ENCODE data around the gene SSTR5. TPM values are rescaled to one million over a fixed set of nuclear protein-coding genes. Genes with fewer than 3 reads are reported as not detected.

SSTR5 gene
- total and polyA plus RNA-seq, 4 donors, result not detected

GRCh38 chr16:1124795-1125194 is 52.2 kb downstream of the SSTR5 start:
- H3K27ac ChIP-seq (ENCODE audit: low read depth in 1 of 2, low read length in 2 of 2), result no peak overlapping the region
- no peak for TF ChIP-seq ATF3 (IDR thresholded peaks at IDR 0.05)
- TF ChIP-seq JUND (IDR thresholded peaks at IDR 0.05), result no peak
- TF ChIP-seq, protein P1, sequence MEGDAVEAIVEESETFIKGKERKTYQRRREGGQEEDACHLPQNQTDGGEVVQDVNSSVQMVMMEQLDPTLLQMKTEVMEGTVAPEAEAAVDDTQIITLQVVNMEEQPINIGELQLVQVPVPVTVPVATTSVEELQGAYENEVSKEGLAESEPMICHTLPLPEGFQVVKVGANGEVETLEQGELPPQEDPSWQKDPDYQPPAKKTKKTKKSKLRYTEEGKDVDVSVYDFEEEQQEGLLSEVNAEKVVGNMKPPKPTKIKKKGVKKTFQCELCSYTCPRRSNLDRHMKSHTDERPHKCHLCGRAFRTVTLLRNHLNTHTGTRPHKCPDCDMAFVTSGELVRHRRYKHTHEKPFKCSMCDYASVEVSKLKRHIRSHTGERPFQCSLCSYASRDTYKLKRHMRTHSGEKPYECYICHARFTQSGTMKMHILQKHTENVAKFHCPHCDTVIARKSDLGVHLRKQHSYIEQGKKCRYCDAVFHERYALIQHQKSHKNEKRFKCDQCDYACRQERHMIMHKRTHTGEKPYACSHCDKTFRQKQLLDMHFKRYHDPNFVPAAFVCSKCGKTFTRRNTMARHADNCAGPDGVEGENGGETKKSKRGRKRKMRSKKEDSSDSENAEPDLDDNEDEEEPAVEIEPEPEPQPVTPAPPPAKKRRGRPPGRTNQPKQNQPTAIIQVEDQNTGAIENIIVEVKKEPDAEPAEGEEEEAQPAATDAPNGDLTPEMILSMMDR (IDR thresholded peaks at IDR 0.05; ENCODE audit: low read depth, low read length, missing input control), result no peak
- no peak for TF ChIP-seq FOXA2 (IDR thresholded peaks at IDR 0.05)
- TF ChIP-seq HNF4A (conservative IDR thresholded peaks at IDR 0.05), result no peak
- TF ChIP-seq RXRA (IDR thresholded peaks at IDR 0.05), result no peak
- no peak for TF ChIP-seq FOXA1 (IDR thresholded peaks at IDR 0.05)
- TF ChIP-seq EGR1 (IDR thresholded peaks at IDR 0.05; ENCODE audit: low read depth in 2 of 2), result no peak
- TF ChIP-seq YY1 (IDR thresholded peaks at IDR 0.05), result no peak
- TF ChIP-seq MAX (IDR thresholded peaks at IDR 0.05), result no peak
- TF ChIP-seq NR2F2 (IDR thresholded peaks at IDR 0.05), result no peak
- TF ChIP-seq SP1 (IDR thresholded peaks at IDR 0.05), result no peak
- TF ChIP-seq, protein P2, sequence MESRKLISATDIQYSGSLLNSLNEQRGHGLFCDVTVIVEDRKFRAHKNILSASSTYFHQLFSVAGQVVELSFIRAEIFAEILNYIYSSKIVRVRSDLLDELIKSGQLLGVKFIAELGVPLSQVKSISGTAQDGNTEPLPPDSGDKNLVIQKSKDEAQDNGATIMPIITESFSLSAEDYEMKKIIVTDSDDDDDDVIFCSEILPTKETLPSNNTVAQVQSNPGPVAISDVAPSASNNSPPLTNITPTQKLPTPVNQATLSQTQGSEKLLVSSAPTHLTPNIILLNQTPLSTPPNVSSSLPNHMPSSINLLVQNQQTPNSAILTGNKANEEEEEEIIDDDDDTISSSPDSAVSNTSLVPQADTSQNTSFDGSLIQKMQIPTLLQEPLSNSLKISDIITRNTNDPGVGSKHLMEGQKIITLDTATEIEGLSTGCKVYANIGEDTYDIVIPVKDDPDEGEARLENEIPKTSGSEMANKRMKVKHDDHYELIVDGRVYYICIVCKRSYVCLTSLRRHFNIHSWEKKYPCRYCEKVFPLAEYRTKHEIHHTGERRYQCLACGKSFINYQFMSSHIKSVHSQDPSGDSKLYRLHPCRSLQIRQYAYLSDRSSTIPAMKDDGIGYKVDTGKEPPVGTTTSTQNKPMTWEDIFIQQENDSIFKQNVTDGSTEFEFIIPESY (IDR thresholded peaks at IDR 0.05), result no peak
- TF ChIP-seq, protein P3, sequence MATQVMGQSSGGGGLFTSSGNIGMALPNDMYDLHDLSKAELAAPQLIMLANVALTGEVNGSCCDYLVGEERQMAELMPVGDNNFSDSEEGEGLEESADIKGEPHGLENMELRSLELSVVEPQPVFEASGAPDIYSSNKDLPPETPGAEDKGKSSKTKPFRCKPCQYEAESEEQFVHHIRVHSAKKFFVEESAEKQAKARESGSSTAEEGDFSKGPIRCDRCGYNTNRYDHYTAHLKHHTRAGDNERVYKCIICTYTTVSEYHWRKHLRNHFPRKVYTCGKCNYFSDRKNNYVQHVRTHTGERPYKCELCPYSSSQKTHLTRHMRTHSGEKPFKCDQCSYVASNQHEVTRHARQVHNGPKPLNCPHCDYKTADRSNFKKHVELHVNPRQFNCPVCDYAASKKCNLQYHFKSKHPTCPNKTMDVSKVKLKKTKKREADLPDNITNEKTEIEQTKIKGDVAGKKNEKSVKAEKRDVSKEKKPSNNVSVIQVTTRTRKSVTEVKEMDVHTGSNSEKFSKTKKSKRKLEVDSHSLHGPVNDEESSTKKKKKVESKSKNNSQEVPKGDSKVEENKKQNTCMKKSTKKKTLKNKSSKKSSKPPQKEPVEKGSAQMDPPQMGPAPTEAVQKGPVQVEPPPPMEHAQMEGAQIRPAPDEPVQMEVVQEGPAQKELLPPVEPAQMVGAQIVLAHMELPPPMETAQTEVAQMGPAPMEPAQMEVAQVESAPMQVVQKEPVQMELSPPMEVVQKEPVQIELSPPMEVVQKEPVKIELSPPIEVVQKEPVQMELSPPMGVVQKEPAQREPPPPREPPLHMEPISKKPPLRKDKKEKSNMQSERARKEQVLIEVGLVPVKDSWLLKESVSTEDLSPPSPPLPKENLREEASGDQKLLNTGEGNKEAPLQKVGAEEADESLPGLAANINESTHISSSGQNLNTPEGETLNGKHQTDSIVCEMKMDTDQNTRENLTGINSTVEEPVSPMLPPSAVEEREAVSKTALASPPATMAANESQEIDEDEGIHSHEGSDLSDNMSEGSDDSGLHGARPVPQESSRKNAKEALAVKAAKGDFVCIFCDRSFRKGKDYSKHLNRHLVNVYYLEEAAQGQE (IDR thresholded peaks at IDR 0.05), result no peak
- TF ChIP-seq TAF1 (conservative IDR thresholded peaks at IDR 0.05), result no peak
- no peak for TF ChIP-seq HNF4G (IDR thresholded peaks at IDR 0.05)
- no peak for TF ChIP-seq GABPA (IDR thresholded peaks at IDR 0.05 in 1 of 2, conservative IDR thresholded peaks at IDR 0.05 in 1 of 2)
- no peak for TF ChIP-seq RAD21 (IDR thresholded peaks at IDR 0.05)
- no peak for DNase-seq (ENCODE audit: low spot score)
- no peak overlapping the region for H3K9ac ChIP-seq (ENCODE audit: low read depth in 1 of 2, low read length in 2 of 2)
- no peaks in the 10 kb centered on the region for H3K4me1 ChIP-seq (ENCODE audit: control insufficient read depth in 4 of 4, insufficient read depth in 4 of 4, low read length in 3 of 4)
- no peaks in the 10 kb centered on the region for H3K9me3 ChIP-seq (ENCODE audit: control insufficient read depth in 4 of 4, low read length in 3 of 4)
- no peak overlapping the region for H3K4me3 ChIP-seq (ENCODE audit: low read depth in 1 of 3, low read length in 3 of 3)
- peaks cover 0 to 3% (median 0%) of the 10 kb centered on the region in 4 donors for H3K27me3 ChIP-seq (ENCODE audit: control insufficient read depth in 4 of 4, insufficient read depth in 4 of 4, low read length in 3 of 4)
- no peaks in the 10 kb centered on the region for H3K36me3 ChIP-seq (ENCODE audit: control insufficient read depth in 4 of 4, insufficient read depth in 3 of 4, low read depth in 1 of 4, low read length in 3 of 4)
- WGBS, result 92% methylated on average over 11 of the region's 11 CpGs

Data from liver (tissue), 9 donors.